HG02798 (cell line): ENCODE results near the gene RYR1.

ENCODE experiments used
- ATAC-seq: cut with Tn5 transposase; IDR thresholded peaks from one replicate; pipeline ENCODE4 v1.9.1; 2021; ENCODE audit warnings: mild to moderate bottlenecking; ENCODE audit not compliant: unreplicated experiment, poor library complexity

Gene RYR1

GRCh38 chr19:38433268-38433733 is at the start of gene RYR1:
Gene RYR1 (plus strand): TSS chr19:38433691. CDS start chr19:38433830, 139 bp downstream.
- no peak for ATAC-seq

DNA sequence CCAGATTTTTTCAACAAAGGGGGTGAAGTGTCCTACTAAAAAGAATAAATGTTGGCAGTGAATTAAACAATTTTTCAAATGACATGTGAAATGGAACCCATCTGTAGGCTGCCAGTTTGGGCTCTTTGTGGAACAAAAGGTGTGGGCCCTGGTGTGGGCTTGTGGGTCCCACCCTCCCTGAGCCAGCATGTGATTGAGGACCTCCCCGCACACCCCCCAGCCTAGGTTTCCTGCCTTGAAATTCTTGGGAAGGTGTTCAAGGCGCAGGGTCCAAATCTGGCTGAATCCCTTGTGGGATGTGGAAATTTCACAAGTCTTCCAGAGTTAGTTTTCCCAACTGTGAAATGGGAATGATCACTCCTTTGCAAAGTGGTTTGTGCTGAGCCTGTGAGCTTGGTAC is 49.7 kb upstream of the RYR1 start:
- no peak for ATAC-seq

DNA sequence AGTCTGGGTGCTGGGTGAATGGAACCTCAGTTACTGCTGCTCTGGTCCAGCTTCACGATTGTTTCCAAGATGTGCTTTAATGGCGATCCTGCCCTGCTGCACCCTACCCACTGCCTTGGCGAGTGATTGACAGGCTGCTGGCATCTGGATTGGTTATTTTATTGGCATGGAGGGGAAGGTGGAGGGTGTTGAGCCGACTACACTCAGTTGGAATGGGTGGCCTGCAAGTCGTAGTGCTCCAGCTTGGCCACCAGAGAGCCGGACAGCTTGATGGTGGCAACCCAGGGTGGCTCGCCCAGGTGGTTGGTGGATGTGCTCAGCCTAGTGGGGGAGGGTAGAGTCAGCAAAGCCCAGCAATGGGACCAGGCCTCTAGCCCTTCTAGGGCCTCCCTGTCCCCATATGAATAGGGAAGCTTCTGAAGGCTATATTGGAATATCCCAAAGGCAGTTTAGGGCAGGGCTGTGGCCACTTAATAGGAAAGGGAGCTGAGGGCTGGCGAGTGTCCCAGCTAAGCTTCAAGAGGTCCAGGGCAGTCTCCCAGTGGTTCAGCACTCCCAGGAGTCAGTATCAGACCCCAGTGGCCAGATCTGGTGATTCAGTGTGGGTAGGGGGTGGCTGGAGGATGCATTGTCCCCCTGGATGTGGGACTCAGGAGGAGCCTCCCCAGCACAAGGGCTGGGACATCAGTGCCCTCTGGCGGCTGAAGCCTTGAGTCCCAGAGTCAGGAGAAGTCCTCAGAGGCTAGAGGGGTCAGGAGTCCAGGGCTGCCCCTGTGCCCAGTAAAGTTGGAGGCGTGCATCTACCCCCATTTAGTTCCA is 49.1 kb upstream of the RYR1 start:
- no peak for ATAC-seq

DNA sequence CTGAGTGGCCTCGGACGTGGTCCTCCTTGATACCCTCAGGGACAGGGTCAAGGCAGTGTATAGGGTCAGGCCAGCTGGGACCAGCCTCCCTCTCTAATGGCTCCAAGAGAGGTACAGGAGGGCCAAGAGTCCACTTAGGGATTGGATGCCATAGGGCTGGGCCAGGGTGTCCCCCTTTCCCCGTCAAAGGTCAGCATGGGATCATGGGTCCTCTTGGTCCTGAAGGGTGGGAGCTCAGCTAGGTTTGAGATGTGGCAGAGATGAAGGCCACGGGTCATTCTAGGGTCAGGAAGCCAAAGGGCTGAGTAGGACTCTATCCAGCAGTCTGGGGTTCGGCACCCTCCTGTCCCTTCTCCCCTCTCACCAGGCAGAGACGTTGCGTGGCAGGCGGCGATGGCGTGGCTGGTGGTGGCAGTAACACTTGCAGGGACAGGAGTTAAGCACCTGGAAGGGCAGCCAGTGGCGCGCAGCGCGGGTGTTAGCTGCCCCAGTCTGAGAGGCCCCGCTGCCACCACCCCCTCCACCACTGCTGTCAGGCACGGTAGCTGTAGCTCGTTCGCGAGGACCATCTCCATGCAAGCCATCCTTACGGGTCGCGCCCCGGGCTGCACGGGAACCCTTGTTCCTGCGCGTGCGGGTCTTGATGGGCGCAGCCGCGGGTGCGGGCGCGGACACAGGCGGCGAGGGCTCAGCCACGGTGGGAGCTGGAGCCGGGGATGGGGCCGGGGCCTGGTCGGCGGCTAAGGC is 48.3 kb upstream of the RYR1 start:
- no peak for ATAC-seq

DNA sequence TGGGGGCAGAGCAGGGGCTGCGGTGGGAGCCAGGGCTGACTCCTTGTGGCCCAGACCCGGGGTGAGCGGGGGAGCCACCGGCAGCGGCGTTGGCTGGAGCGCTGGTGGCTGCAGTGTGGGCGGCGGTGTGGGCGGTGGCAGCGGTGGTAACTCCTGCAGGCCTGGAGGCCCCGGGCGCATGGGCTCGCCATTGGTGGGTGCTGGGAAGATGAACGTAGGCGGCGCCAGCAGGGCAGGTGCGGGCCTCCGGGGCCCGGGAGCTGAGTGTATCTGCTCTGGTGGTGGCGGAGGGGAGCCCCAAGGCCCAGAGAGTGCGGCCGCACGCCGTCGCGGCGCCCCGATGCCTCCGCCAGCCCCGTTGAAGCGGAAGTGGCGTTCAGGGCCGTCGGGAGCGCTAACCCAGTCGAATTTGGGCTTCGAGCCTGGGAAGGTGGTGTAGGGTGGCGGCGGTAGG is 47.7 kb upstream of the RYR1 start:
- ATAC-seq: no peak

DNA sequence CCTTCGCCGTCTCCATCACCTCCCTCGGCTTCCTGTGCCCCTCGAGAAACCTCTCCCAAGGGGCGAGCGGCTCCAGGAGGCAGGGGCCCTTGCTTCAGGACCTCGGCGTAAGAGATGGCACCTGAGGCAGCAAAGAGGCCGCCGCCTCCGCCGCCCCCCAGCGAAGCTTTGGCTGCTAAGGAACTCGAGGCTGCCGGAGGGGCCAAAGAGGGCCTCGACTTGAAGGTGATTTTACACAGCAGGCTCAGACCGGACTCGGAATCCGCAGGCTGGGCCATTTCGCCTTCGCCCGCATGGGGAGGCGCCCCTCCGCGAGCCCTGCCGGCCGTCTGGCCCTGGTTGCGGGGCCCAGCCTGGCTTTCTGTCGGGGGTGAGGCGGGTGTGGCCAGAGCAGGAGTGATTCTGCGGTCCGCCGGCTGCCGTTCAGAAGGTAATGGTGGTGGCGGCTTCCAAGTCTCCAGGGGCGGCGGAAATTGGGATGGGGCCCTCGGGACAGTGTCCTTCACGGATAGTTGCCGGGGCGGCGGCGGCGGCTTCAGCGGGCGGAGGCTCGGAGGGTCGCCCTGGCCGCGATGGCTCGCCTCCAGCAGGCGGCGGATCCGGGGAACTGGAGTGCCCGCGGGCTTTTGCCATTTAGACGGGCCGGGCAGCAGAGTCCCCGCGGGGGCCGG is 47.1 kb upstream of the RYR1 start:
- no peak for ATAC-seq

DNA sequence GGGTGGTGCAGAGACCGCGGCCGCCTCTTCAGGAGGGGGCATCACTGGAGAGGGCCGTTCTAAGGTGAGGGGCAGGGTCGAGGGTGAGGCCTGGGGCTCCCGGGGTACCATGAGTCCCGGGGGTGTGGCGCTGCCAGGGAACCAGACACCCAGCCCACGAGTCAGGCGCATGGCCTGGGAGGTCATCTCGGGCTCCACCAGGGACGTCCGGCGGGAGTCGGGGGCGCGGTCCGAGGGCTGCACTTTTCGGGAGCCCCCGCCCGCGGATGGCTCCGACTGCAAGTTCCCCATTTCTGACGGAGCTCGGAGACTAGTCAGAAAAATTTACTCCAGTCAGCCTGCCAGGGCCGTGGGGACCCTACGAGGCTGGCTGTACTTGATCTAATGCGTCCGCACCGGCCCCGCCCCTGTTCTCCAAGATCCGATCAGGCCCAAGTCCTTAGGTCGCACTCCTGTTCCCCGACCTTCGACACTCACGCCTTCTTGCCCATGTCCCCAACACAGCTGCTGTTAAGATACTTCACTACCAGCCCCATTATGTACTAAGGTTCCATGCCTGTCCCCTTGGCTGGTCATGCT is 46.4 kb upstream of the RYR1 start:
- ATAC-seq: peak; percentile 1

DNA sequence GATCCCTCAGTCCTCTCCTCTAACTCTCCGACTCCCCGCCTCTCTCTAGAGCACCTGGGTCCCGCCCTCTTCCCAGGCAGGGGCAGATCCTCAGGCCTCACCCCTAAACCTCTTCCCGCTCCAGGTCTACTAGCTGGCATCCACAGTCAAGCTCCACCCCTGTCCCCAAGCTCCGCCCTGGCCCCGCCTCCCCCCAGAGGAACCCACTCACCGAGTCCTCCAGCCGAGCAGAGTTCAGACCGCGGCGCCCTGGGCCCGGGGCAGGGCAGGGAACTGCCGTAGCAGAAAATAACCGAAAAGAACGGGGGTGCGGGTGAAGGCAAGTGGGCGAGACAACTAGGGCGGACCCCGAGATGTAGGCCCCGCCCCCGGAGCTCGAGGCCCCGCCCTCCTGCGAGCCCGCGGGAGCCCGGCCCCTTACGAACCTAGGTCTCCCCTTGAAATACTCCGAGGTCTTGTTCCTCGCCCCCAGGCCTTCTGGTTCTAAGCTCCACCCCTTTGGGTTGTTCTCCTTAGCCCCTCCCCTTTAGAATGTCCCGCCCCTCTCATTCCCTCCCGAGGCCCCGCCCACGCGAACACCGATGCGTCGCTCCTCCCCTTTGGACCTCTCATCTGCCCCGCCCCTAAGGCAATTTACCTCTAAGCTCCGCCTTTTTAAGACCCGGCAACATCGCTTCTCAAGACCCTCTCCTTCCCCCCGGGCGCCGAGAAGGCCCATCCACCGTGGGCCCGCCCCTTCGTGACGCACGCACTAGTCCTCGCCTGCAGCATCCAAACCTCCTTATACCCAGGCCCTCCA is 45.7 kb upstream of the RYR1 start, which contains the start of gene GGN:
Gene GGN (minus strand): TSS at position 485 of the 799 bp plus-strand sequence. CDS start 773 bp downstream, outside the sequence.
- ATAC-seq: peak; percentile 51

- ATAC-seq: no peak
Observed at GRCh38 chr19:38388349-38389100, 45.0 kb upstream of the RYR1 start, which contains the start of gene SPRED3. Gene SPRED3 (plus strand): TSS chr19:38388697. CDS start chr19:38390303, 1,606 bp downstream.

- ATAC-seq: no peak
Observed at GRCh38 chr19:38389101-38389925, 44.2 kb upstream of the RYR1 start.

- ATAC-seq: no peak
Observed at GRCh38 chr19:38389957-38390924, 43.2 kb upstream of the RYR1 start.

- no peak for ATAC-seq
Observed at GRCh38 chr19:38391911-38392464, 41.5 kb upstream of the RYR1 start.

DNA sequence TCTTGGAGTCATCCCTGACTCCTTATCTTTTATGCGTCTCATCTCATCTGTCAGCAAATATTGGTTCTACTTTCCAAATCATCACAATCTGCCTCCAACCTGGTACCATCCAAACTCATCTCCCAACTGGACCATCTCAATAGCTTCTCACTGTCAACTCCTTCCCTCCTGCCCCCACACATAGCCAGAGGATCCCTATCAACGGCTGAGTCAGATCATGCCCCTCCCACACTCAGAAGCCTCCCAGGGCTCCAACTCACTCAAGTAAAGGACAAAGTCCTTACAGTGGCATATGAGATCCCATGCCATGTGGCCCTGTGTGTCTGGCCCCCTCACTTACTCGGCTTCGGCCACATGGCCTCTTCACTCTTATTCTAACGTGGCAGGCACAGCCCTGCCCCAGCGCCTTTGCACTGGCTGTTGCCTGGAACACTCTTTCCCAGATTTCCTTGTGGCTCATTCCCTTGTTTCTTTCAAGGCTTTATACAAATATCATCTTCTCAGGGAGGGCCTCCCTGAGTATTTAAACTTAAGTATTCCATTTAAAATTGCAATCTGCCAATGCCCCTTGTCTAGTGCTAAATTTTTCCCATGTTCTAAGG is 40.7 kb upstream of the RYR1 start:
- no peak for ATAC-seq

- no peak for ATAC-seq
Observed at GRCh38 chr19:38394488-38394887, 39.0 kb upstream of the RYR1 start.

DNA sequence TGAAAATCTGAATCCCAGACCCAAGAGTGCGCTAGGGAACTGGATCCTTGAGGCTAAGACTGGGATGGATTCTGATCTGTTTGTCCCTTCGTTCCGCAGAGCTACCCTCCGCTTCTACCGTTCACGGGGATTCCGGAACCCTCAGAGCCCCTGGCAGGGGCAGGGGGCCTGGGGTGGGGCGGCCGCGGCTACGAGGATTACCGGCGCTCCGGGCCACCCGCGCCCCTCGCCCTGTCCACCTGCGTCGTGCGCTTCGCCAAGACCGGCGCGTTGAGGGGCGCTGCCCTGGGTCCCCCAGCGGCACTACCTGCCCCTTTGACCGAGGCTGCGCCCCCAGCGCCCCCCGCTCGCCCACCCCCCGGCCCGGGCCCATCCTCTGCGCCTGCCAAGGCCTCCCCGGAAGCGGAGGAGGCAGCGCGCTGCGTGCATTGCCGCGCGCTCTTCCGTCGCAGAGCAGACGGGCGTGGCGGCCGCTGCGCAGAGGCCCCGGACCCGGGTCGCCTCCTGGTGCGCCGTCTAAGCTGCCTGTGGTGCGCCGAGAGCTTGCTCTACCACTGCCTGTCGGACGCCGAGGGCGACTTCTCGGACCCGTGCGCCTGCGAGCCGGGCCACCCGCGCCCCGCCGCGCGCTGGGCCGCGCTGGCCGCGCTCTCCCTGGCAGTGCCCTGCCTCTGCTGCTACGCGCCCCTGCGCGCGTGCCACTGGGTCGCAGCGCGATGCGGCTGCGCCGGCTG is 37.9 kb upstream of the RYR1 start:
- no peak for ATAC-seq
